SK-N-SH (cell line): ENCODE data around the gene FOXA3. TPM values are rescaled to one million over a fixed set of nuclear protein-coding genes. Genes with fewer than 3 reads are reported as not detected.

ENCODE experiments used
- CTCF ChIA-PET: fragments of 300-600, 350-600 bp; formaldehyde crosslinking; extraction: SDS; loops from one replicate; lab custom pipeline; 2021; lab: Yijun Ruan, JAX
- POLR2A ChIA-PET: fragments of 350-600 bp; sonication (Branson Sonifier 250); formaldehyde crosslinking; extraction: SDS; loops from one replicate; lab custom pipeline; 2020; ENCODE audit warnings: antibody characterized with exemption, inconsistent platforms; lab: Yijun Ruan, JAX
- DNase-seq: peaks from one replicate; pipeline ENCODE4 v3.0.0; 2012
- H2AFZ ChIP-seq: fragments of 200-600 bp; sonication (generic); 2 replicates; pipeline ENCODE4 v1.8.1; 2016; ENCODE audit warnings: antibody characterized with exemption, mild to moderate bottlenecking, low read depth
- H3F3A ChIP-seq: fragments of 200-600 bp; sonication (generic); replicated peaks from 2 replicates; pipeline ENCODE3; 2016; ENCODE audit warnings: antibody characterized with exemption, mild to moderate bottlenecking; ENCODE audit not compliant: insufficient read depth
- H3K27ac ChIP-seq, 2 experiments: fragments of 200-500 bp in 1 of 2; fragments of 200-600 bp in 1 of 2; sonication (Bioruptor generic) in 1 of 2; sonication (generic), shearing (Covaris generic) in 1 of 2; 2 replicates each; pipeline versions ENCODE4 v1.5.1 to v1.6.1; 2014 to 2016; ENCODE audit warnings: low read depth in 2 of 2, inconsistent platforms in 1 of 2, low read length in 1 of 2, mild to moderate bottlenecking in 1 of 2, mixed read lengths in 1 of 2
- H3K27me3 ChIP-seq: fragments of 200-600 bp; sonication (generic), shearing (Covaris generic); 2 replicates; pipeline ENCODE4 v1.6.1; 2016; ENCODE audit warnings: mixed run types; ENCODE audit not compliant: insufficient read depth
- H3K36me3 ChIP-seq, 2 experiments: fragments of 200-500 bp in 1 of 2; fragments of 200-600 bp in 1 of 2; sonication (Bioruptor generic) in 1 of 2; sonication (generic) in 1 of 2; replicated peaks in 1 of 2; 2 replicates each; pipeline versions ENCODE3 to v1.5.1; 2014 to 2016; ENCODE audit warnings: low read length in 1 of 2, mild to moderate bottlenecking in 1 of 2; ENCODE audit not compliant: insufficient read depth in 2 of 2, control insufficient read depth in 1 of 2
- H3K4me1 ChIP-seq, 2 experiments: fragments of 200-500 bp in 1 of 2; fragments of 200-600 bp in 1 of 2; sonication (Bioruptor generic) in 1 of 2; sonication (generic), shearing (Covaris generic) in 1 of 2; 2 replicates each; pipeline versions ENCODE4 v1.5.1 to v1.6.1; 2014 to 2016; ENCODE audit warnings: low read depth in 1 of 2, low read length in 1 of 2, mixed run types in 1 of 2; ENCODE audit not compliant: insufficient read depth in 2 of 2, control insufficient read depth in 1 of 2
- H3K4me2 ChIP-seq: fragments of 200-600 bp; sonication (generic), shearing (Covaris generic); 2 replicates; pipeline ENCODE4 v1.6.1; 2017; ENCODE audit warnings: mixed run types
- H3K4me3 ChIP-seq, 2 experiments: fragments of 200-500 bp in 1 of 2; fragments of 200-600 bp in 1 of 2; sonication (Bioruptor generic) in 1 of 2; sonication (generic), shearing (Covaris generic) in 1 of 2; 2 replicates each; pipeline versions ENCODE4 v1.5.1 to v1.8.1; 2014 to 2016; ENCODE audit warnings: low read depth in 2 of 2, inconsistent platforms in 1 of 2, low read length in 1 of 2, mild to moderate bottlenecking in 1 of 2, mixed read lengths in 1 of 2, moderate library complexity in 1 of 2
- H3K79me2 ChIP-seq: fragments of 200-600 bp; sonication (generic); 2 replicates; pipeline ENCODE4 v1.8.1; 2017; ENCODE audit warnings: mild to moderate bottlenecking; ENCODE audit not compliant: insufficient read depth
- H3K9ac ChIP-seq: fragments of 200-600 bp; sonication (generic); 2 replicates; pipeline ENCODE4 v1.6.1; 2017; ENCODE audit warnings: mixed run types
- H3K9me2 ChIP-seq: fragments of 200-600 bp; sonication (generic); 2 replicates; pipeline ENCODE4 v1.6.1; 2017; ENCODE audit warnings: mixed run types
- H3K9me3 ChIP-seq: fragments of 200-600 bp; sonication (generic); 2 replicates; pipeline ENCODE4 v1.6.1; 2017; ENCODE audit warnings: mixed run types, mild to moderate bottlenecking, moderate library complexity
- H4K20me1 ChIP-seq: fragments of 200-600 bp; sonication (generic); 2 replicates; pipeline ENCODE4 v1.6.1; 2017; ENCODE audit warnings: mild to moderate bottlenecking, mixed run types; ENCODE audit not compliant: insufficient read depth
- CTCF ChIP-seq: fragments of 200-600 bp; sonication (generic); IDR thresholded peaks from 2 replicates; pipeline ENCODE4 v1.6.1; 2017; ENCODE audit warnings: antibody characterized with exemption, mild to moderate bottlenecking, moderate library complexity
- ELF1 ChIP-seq: IDR thresholded peaks from 2 replicates; pipeline ENCODE4 v1.4.0; 2012
- EP300 ChIP-seq, 2 experiments: IDR thresholded peaks; 2 replicates each; pipeline versions ENCODE4 v1.4.0 to v1.6.1; 2012; ENCODE audit warnings: borderline replicate concordance in 1 of 2, low read depth in 1 of 2, low read length in 1 of 2
- GABPA ChIP-seq: IDR thresholded peaks from 2 replicates; pipeline ENCODE4 v1.4.0; 2012; ENCODE audit warnings: low read depth, mild to moderate bottlenecking
- MAX ChIP-seq: IDR thresholded peaks from 2 replicates; pipeline ENCODE4 v1.4.0; 2012; ENCODE audit warnings: low read depth
- MEF2A ChIP-seq: IDR thresholded peaks from 2 replicates; pipeline ENCODE4 v1.4.0; 2012; ENCODE audit warnings: low read depth, borderline replicate concordance
- MXI1 ChIP-seq: IDR thresholded peaks from 2 replicates; pipeline ENCODE4 v1.6.1; 2012; ENCODE audit warnings: mild to moderate bottlenecking, low read depth, low read length, improper control_type of control experiment
- NRF1 ChIP-seq: IDR thresholded peaks from 2 replicates; pipeline ENCODE4 v1.6.1; 2012; ENCODE audit warnings: low read depth, mild to moderate bottlenecking, low read length
- RXRA ChIP-seq: IDR thresholded peaks from 2 replicates; pipeline ENCODE4 v1.4.0; 2012; ENCODE audit warnings: low read depth, mild to moderate bottlenecking, borderline replicate concordance
- SMC3 ChIP-seq: IDR thresholded peaks from 2 replicates; pipeline ENCODE4 v1.6.1; 2012; ENCODE audit warnings: low read depth, low read length, improper control_type of control experiment
- TEAD4 ChIP-seq: IDR thresholded peaks from 2 replicates; pipeline ENCODE4 v1.4.0; 2012; ENCODE audit warnings: mild to moderate bottlenecking, borderline replicate concordance; ENCODE audit not compliant: insufficient read depth
- WGBS: methylation state at CpG from one replicate; pipeline ENCODE4 v1.1.6; 2017; ENCODE audit warnings: low lambda C conversion rate; 5-methylcytosine and 5-hydroxymethylcytosine counted together
- polyA plus RNA-seq, 3 experiments: library from polyadenylated mRNA; depleted of rRNA; stranded (reverse); fragments of >200 nt; gene quantifications; 2 replicates each; pipeline ENCODE4 v1.2.3, GENCODE V29; 2012

FOXA3 gene
- polyA plus RNA-seq, 1 of the 3 experiments (the other 2 are of a cell fraction) = 1.5 TPM

DNA sequence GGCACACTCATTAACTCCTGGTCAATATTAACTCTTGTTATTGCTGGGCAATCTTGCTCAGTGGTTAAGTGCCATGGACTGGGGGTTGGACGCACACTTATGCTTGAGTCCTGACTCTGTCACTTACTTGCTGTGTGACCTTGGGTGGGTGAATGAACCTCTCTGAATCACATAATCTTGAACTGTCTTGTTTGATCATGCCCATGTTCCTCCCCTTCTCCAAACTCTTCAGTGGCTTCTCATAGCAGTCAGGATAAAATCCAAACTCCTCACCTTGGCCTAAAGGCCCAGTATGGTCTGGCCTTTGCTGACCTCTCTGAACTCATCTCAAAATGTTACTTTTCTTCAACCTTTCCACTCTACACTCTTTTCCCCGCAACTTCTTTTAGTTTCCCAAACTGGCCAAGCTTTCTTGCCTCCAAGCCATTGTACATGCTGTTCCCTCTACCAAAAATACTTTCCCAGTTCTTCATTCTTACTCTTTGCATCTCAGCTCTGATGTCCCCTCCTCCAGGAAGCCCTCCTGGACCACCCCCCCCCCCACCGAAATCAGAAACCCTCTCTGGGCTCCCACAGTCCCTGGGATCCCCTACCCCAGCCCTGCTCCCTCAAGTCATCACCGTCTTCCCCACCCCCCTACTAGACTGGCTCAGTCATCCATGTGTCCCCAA lies 35.9 kb downstream of the FOXA3 start (continued):
- TF ChIP-seq CTCF (no peak), SMC3 (no peak), MXI1 (no peak)

DNA sequence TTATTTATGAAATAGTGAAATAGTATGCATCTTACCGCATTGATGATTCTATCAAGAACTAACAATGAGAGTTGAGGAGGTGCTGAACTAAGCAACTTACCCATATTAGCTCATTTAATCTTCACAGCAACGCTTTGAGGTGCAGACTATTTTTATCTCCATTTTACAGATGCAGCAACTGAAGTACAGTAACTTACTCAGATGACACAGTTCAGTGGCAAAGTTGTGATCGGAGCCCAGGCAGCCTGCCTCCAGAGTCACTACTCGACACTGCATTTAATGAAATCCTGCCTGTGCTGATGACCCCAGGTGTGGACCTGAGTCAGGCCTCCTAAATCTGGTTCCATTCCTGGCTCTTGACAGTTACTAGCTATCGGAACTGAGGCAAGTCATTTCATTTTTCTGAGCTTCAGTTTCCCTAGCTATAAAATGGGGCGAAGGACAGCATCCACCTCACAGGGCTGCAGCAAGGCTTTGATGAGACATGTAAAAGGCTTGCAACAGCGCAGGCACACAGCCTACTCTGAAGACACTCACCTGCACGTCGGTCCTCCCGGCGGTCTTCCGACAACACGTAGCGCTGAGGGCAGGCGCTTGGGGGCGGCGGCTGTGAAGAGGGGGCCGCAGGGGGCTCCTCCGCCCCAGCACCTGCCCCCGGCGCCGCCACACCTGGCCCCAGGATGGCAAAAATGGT lies 36.8 kb downstream of the FOXA3 start:
- Histone ChIP-seq H3K27me3 (no peaks in the 10 kb centered on the region), H3K9me2 (no peaks in the 10 kb centered on the region), H3K79me2 (peaks cover 5% of the 10 kb centered on the region; the same call in 1 of the 2 replicates), H3K4me1 (peaks cover 0 to 8% of the 10 kb centered on the region in 2 experiments; a peak in 1 of 4 replicates), H3K4me2 (peak overlapping the region; percentile 88), H3K9ac (no peak overlapping the region), H3K27ac (no peak overlapping the region), H4K20me1 (no peaks in the 10 kb centered on the region), H3K9me3 (no peaks in the 10 kb centered on the region), H3K36me3 (peaks cover 3 to 20% of the 10 kb centered on the region in 2 experiments), H3K4me3 (peak overlapping the region; percentile 60 to 70), H2AFZ (no peak overlapping the region), H3F3A (peaks cover 13% of the 10 kb centered on the region)
- CTCF ChIA-PET = interaction anchor here (0.7 to 3.7 kb wide), 5 partner anchors 18 to 131 kb away, joined by 3 to 15 read pairs (median 7); partner anchors contain the start of genes FOXA3 and SYMPK
- POLR2A ChIA-PET = interaction anchor here (3.2 kb wide), 1 partner anchor 15 kb away, joined by 19 read pairs; the partner anchor contains the start of gene IRF2BP1
- DNase-seq = no peak
- 92% methylated on average over 18 of the region's 22 CpGs for WGBS
- TF ChIP-seq ELF1 = no peak
- no peak for TF ChIP-seq EP300 (IDR thresholded peaks at IDR 0.05; ENCODE audit: borderline replicate concordance in 1 of 2, low read depth in 1 of 2, low read length in 1 of 2)
- no peak for TF ChIP-seq NRF1
- TF ChIP-seq TEAD4 = no peak
- TF ChIP-seq GABPA = no peak
- no peak for TF ChIP-seq RXRA

DNA sequence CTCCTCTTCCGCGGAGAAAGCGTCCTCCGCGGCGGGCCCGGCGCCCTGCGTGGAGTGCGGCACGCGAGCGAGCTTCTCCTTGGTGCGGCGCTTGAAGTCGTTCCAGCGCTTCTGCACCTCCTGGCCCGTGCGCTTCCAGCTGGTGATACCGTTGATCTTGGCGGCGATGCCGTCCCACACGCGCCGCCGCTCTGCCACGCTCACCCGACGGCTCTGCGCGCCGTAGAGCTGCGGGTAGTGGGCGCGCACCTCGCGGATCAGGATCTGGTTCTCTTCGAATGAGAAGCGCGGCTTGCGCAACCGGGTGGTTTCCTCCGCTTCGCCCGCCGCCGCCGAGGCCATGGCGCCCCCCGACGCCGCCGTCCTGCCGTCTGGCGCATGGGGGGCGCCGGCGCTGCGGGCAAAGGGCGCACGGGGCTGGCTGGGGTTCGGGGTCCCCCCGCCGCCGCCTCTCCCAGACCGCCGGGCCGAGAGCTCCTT lies 37.3 kb downstream of the FOXA3 start:
- Histone ChIP-seq H3K9ac (peak overlapping the region; percentile 76; the same call in 1 of the 2 replicates), H3K27ac (no peak overlapping the region), H3K4me3 (peak overlapping the region; percentile 60 to 70), H4K20me1 (no peaks in the 10 kb centered on the region), H2AFZ (no peak overlapping the region), H3K36me3 (peaks cover 3 to 20% of the 10 kb centered on the region in 2 experiments), H3K79me2 (peaks cover 5% of the 10 kb centered on the region; the same call in 1 of the 2 replicates), H3K9me3 (no peaks in the 10 kb centered on the region), H3K4me1 (peaks cover 0 to 8% of the 10 kb centered on the region in 2 experiments; a peak in 1 of 4 replicates), H3F3A (peaks cover 13% of the 10 kb centered on the region), H3K9me2 (no peaks in the 10 kb centered on the region), H3K27me3 (no peaks in the 10 kb centered on the region), H3K4me2 (peak overlapping the region; percentile 88)
- DNase-seq = peak; percentile 71
- ChIA-PET POLR2A (interaction anchor here (1.1 to 3.2 kb wide), 3 partner anchors 10 to 53 kb away, joined by 3 to 19 read pairs (median 6); partner anchors contain the start of gene IRF2BP1), CTCF (interaction anchor here (1.0 to 3.7 kb wide), 7 partner anchors 9 to 127 kb away, joined by 3 to 15 read pairs (median 7); partner anchors contain the start of genes FOXA3, IRF2BP1 and SYMPK)
- no peak for TF ChIP-seq MEF2A
- TF ChIP-seq MAX = peak; percentile 22; the same call in 1 of the 2 replicates
- 48% methylated on average over 35 of the region's 69 CpGs for WGBS
